SKM-1 (cell line): ENCODE data around the gene RNF146.
A peak's percentile ranks its signal among the peaks of the same experiment; 100 is the strongest.
"Not testable (repeated sequence)": the region's sequence is repeated elsewhere in the genome, so short reads cannot be mapped to it uniquely, and the experiment has no call there.

ENCODE experiments used
- DNase-seq: peaks from one replicate; lab custom pipeline; 2025; ENCODE audit not compliant: unreplicated experiment; lab: John Stamatoyannopoulos, UW

Gene RNF146

GRCh38 chr6:127282184-127282583 is 15.5 kb downstream of the RNF146 start:
- DNase-seq: no peak

GRCh38 chr6:127288705-127289104 is 22.0 kb downstream of the RNF146 start:
- no peak for DNase-seq

GRCh38 chr6:127289934-127290333 is 23.3 kb downstream of the RNF146 start:
- no peak for DNase-seq

GRCh38 chr6:127290391-127291265 is 24.0 kb downstream of the RNF146 start:
- DNase-seq: no peak

GRCh38 chr6:127291495-127291894 is 24.8 kb downstream of the RNF146 start:
- no peak for DNase-seq

- no peak for DNase-seq
Measured at GRCh38 chr6:127297502-127298070, 30.9 kb downstream of the RNF146 start.

- DNase-seq: no peak
Measured at GRCh38 chr6:127298475-127298874, 31.8 kb downstream of the RNF146 start.

GRCh38 chr6:127299522-127300240 is 33.0 kb downstream of the RNF146 start:
- no peak for DNase-seq

GRCh38 chr6:127300411-127300810 is 33.7 kb downstream of the RNF146 start:
- no peak for DNase-seq

- no peak for DNase-seq
Measured at GRCh38 chr6:127301199-127301700, 34.6 kb downstream of the RNF146 start.

GRCh38 chr6:127302728-127303660 is 36.3 kb downstream of the RNF146 start:
- DNase-seq: peak; percentile 6

GRCh38 chr6:127303917-127304316 is 37.3 kb downstream of the RNF146 start:
- no peak for DNase-seq

- DNase-seq: no peak
Measured at GRCh38 chr6:127305741-127306140, 39.1 kb downstream of the RNF146 start.

GRCh38 chr6:127317388-127318128 is 50.9 kb downstream of the RNF146 start:
- DNase-seq: no peak

GRCh38 chr6:127319686-127320085 is 53.0 kb downstream of the RNF146 start:
- DNase-seq: no peak

- DNase-seq: no peak
Measured at GRCh38 chr6:127328043-127328609, 61.5 kb downstream of the RNF146 start.

GRCh38 chr6:127331256-127331655 is 64.6 kb downstream of the RNF146 start:
- DNase-seq: not testable (repeated sequence)

GRCh38 chr6:127332383-127332961 is 65.8 kb downstream of the RNF146 start:
- DNase-seq: no peak
